GM19035 (cell line): ENCODE results near the gene CTNNAL1.

Experiments used
- ATAC-seq: cut with Tn5 transposase; IDR thresholded peaks from one replicate; pipeline ENCODE4 v1.9.1; 2021; ENCODE audit not compliant: unreplicated experiment

CTNNAL1 gene

GRCh38 chr9:109027176-109027575 is 13.9 kb upstream of the CTNNAL1 start:
- ATAC-seq: no peak

GRCh38 chr9:109026306-109026705 is 13.0 kb upstream of the CTNNAL1 start:
- ATAC-seq: no peak

- ATAC-seq: no peak
Measured at GRCh38 chr9:109022873-109023272, 9.6 kb upstream of the CTNNAL1 start.

GRCh38 chr9:109020581-109021511 is 7.5 kb upstream of the CTNNAL1 start:
- no peak for ATAC-seq

- no peak for ATAC-seq
Measured at GRCh38 chr9:109020113-109020512, 6.8 kb upstream of the CTNNAL1 start.

- no peak for ATAC-seq
Measured at GRCh38 chr9:109019420-109019819, 6.1 kb upstream of the CTNNAL1 start.

- peak; percentile 31 for ATAC-seq
Measured at GRCh38 chr9:109017493-109017892, 4.2 kb upstream of the CTNNAL1 start.

GRCh38 chr9:109017061-109017460 is 3.8 kb upstream of the CTNNAL1 start:
- ATAC-seq: no peak

GRCh38 chr9:109016132-109016531 is 2.8 kb upstream of the CTNNAL1 start:
- ATAC-seq: no peak

GRCh38 chr9:109014608-109015280 is 1.4 kb upstream of the CTNNAL1 start:
- no peak for ATAC-seq

GRCh38 chr9:109013679-109014607 is 644 bp upstream of the CTNNAL1 start:
- no peak for ATAC-seq

GRCh38 chr9:109012009-109012875 is 1.1 kb downstream of the CTNNAL1 start:
- ATAC-seq: peak; percentile 19

- ATAC-seq: no peak
Measured at GRCh38 chr9:109011231-109011671, 2.0 kb downstream of the CTNNAL1 start.

- peak; percentile 38 for ATAC-seq
Measured at GRCh38 chr9:109010746-109011145, 2.6 kb downstream of the CTNNAL1 start.

- ATAC-seq: no peak
Measured at GRCh38 chr9:109005678-109006077, 7.6 kb downstream of the CTNNAL1 start.

- no peak for ATAC-seq
Measured at GRCh38 chr9:109003116-109003515, 10.2 kb downstream of the CTNNAL1 start.

GRCh38 chr9:109002141-109002540 is 11.2 kb downstream of the CTNNAL1 start:
- no peak for ATAC-seq

GRCh38 chr9:109001275-109001676 is 12.0 kb downstream of the CTNNAL1 start:
- no peak for ATAC-seq

GRCh38 chr9:108997112-108997511 is 16.2 kb downstream of the CTNNAL1 start:
- no peak for ATAC-seq

- no peak for ATAC-seq
Measured at GRCh38 chr9:108996643-108997042, 16.7 kb downstream of the CTNNAL1 start.
